ENCODE data around the gene MPP3.

- TF ChIP-seq POLR2AphosphoS5 (IDR thresholded peaks at IDR 0.05; ENCODE audit: insufficient read depth in 1 of 2, low read depth in 1 of 2) = no peak
- TF ChIP-seq CTCF (IDR thresholded peaks at IDR 0.05) = no peak
- TF ChIP-seq POLR2A (IDR thresholded peaks at IDR 0.05) = no peak
These were observed 40.1 kb upstream of the MPP3 start for GRCh38 chr17:43873091-43873490.
